Ovary (tissue), 3 donors: ENCODE measurements around the gene PITPNC1.

Experiments used
- EP300 ChIP-seq: sonication (generic); formaldehyde crosslinking; IDR thresholded peaks from one replicate; pipeline ENCODE4 v1.6.1; 2017; ENCODE audit warnings: antibody characterized with exemption
- POLR2A ChIP-seq: fragments of 450-650 bp; IDR thresholded peaks from one replicate; pipeline ENCODE4 v1.6.1; 2017; ENCODE audit warnings: antibody characterized with exemption, mild to moderate bottlenecking, moderate library complexity
- TF ChIP-seq, protein P1 (sequence below), 3 donors: fragments of 450-650 bp in 2 of 3; fragments of 200-600 bp in 1 of 3; IDR thresholded peaks; one replicate each; pipeline versions ENCODE4 v1.5.1 to v1.8.0; 2016 to 2022; ENCODE audit warnings: antibody characterized with exemption in 3 of 3, mild to moderate bottlenecking in 1 of 3
- donor health status: DM: no; HTN: no; CAD: no.

DNA sequence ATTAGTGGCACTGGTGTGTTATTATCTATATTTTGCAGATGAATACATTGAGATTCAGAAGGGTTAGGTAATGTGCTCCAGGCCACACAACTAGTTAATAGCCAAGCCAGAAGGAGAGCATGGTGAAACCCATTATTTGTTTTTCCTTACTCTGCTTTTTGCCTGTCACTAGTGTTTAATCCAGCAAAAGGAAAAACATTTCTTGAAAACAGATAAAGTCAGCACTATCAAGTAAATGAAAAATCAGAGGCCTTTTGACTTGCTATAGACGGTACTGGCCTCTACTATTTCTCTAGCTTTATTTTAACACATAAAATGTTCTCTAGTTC lies 4.8 kb downstream of the PITPNC1 start:
- TF ChIP-seq EP300 (no peak), POLR2A (no peak)
- TF ChIP-seq, protein P1, sequence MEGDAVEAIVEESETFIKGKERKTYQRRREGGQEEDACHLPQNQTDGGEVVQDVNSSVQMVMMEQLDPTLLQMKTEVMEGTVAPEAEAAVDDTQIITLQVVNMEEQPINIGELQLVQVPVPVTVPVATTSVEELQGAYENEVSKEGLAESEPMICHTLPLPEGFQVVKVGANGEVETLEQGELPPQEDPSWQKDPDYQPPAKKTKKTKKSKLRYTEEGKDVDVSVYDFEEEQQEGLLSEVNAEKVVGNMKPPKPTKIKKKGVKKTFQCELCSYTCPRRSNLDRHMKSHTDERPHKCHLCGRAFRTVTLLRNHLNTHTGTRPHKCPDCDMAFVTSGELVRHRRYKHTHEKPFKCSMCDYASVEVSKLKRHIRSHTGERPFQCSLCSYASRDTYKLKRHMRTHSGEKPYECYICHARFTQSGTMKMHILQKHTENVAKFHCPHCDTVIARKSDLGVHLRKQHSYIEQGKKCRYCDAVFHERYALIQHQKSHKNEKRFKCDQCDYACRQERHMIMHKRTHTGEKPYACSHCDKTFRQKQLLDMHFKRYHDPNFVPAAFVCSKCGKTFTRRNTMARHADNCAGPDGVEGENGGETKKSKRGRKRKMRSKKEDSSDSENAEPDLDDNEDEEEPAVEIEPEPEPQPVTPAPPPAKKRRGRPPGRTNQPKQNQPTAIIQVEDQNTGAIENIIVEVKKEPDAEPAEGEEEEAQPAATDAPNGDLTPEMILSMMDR (IDR thresholded peaks at IDR 0.05) = no peak
